ENCODE measurements around the gene PIGT.
"Not testable (repeated sequence)": the region's sequence is repeated elsewhere in the genome, so short reads cannot be mapped to it uniquely, and the experiment has no call there.

DNA sequence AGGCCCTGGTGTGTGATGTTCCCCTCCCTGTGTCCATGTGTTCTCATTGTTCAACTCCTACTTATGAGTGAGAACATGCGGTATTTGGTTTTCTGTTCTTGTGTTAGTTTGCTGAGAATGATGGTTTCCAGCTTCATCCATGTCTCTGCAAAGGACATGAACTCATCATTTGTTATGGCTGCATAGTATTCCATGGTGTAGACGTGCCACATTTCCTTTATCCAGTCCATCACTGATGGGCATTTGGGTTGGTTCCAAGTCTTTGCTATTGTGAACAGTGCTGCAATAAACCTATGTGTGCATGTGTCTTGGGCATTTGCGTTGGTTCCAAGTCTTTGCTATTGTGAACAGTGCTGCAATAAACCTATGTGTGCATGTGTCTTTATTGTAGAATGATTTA lies 56.3 kb downstream of the PIGT start:
- not testable (repeated sequence) for TF ChIP-seq LARP7 (IDR thresholded peaks at IDR 0.05); EZH2 (IDR thresholded peaks at IDR 0.05; ENCODE audit: borderline replicate concordance, control insufficient read depth, low read depth, low read length); BRCA1 (IDR thresholded peaks at IDR 0.05; ENCODE audit: low read depth, low read length); CREM (IDR thresholded peaks at IDR 0.05; ENCODE audit: low read depth); BACH1 (IDR thresholded peaks at IDR 0.05; ENCODE audit: borderline replicate concordance)
- TF ChIP-seq, protein P1, sequence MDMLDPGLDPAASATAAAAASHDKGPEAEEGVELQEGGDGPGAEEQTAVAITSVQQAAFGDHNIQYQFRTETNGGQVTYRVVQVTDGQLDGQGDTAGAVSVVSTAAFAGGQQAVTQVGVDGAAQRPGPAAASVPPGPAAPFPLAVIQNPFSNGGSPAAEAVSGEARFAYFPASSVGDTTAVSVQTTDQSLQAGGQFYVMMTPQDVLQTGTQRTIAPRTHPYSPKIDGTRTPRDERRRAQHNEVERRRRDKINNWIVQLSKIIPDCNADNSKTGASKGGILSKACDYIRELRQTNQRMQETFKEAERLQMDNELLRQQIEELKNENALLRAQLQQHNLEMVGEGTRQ (IDR thresholded peaks at IDR 0.05; ENCODE audit: borderline replicate concordance, low read depth, low read length), result not testable (repeated sequence)
- TF ChIP-seq, protein P2, sequence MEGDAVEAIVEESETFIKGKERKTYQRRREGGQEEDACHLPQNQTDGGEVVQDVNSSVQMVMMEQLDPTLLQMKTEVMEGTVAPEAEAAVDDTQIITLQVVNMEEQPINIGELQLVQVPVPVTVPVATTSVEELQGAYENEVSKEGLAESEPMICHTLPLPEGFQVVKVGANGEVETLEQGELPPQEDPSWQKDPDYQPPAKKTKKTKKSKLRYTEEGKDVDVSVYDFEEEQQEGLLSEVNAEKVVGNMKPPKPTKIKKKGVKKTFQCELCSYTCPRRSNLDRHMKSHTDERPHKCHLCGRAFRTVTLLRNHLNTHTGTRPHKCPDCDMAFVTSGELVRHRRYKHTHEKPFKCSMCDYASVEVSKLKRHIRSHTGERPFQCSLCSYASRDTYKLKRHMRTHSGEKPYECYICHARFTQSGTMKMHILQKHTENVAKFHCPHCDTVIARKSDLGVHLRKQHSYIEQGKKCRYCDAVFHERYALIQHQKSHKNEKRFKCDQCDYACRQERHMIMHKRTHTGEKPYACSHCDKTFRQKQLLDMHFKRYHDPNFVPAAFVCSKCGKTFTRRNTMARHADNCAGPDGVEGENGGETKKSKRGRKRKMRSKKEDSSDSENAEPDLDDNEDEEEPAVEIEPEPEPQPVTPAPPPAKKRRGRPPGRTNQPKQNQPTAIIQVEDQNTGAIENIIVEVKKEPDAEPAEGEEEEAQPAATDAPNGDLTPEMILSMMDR (IDR thresholded peaks at IDR 0.05 in 2 of 3, conservative IDR thresholded peaks at IDR 0.05 in 1 of 3; ENCODE audit: control insufficient read depth in 2 of 3, extremely low read depth in 1 of 3, insufficient read depth in 1 of 3, low read depth in 3 of 3, low read length in 3 of 3), result not testable (repeated sequence)
- TF ChIP-seq, protein P3, sequence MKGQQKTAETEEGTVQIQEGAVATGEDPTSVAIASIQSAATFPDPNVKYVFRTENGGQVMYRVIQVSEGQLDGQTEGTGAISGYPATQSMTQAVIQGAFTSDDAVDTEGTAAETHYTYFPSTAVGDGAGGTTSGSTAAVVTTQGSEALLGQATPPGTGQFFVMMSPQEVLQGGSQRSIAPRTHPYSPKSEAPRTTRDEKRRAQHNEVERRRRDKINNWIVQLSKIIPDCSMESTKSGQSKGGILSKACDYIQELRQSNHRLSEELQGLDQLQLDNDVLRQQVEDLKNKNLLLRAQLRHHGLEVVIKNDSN (IDR thresholded peaks at IDR 0.05; ENCODE audit: borderline replicate concordance, extremely low read length, insufficient read depth, low read depth, low read length), result not testable (repeated sequence)
